ENCODE results near the gene RAB4A. TPM values are rescaled to one million over a fixed set of nuclear protein-coding genes. Genes with fewer than 3 reads are reported as not detected.

The RAB4A gene
- total RNA-seq, 1 experiment from 2014 or later = 35.6 TPM

DNA sequence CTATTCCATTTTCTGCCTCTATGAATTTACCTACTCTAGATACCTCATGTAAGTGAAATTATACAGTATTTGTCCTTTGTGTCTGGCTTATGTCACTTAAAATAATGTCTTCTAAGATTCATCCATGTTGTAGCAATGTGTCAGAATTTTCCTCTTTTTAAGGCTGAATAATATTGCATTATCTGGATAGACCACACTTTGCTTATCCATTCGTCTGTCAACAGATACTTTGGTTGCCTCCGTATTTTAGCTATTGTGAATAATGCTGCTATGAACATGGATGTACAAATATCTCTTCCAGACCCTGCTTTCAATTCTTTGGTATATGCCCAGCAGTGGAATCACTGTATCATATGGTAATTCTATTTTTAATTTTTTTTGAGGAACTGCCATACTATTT lies 82.1 kb downstream of the RAB4A start:
- no peak for DNase-seq (ENCODE audit: low read depth in 1 of 2, low spot score in 2 of 2)
- no peak overlapping the region for H3K27ac ChIP-seq
- H3K4me3 ChIP-seq = no peak overlapping the region
- no peaks in the 10 kb centered on the region for H3K36me3 ChIP-seq
- H3K9me3 ChIP-seq (replicated peaks) = peaks cover 3% of the 10 kb centered on the region
- no peaks in the 10 kb centered on the region for H3K4me1 ChIP-seq (replicated peaks)
- H3K27me3 ChIP-seq (replicated peaks) = peaks cover 16% of the 10 kb centered on the region

DNA sequence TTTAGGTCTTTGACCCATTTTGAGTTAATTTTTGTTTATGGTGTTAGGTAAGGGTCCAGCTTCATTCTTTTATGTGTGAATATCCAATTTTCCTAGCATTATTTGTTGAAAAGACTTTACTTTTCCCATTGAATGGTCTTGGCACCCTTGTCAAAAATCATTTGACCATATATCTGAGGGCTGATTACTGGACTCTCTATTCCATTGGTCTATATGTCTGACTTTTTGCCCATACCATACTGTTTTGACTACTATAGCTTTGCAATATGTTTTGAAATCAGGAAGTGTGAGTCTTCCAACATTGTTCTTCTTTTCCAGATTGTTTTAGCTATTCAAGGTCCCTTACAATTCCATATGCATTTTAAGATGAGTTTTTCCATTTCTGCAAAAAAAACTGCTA lies 83.3 kb downstream of the RAB4A start:
- DNase-seq (ENCODE audit: low read depth in 1 of 2, low spot score in 2 of 2) = no peak
- Histone ChIP-seq H3K27me3 (replicated peaks) (peaks cover 16% of the 10 kb centered on the region), H3K9me3 (replicated peaks) (peaks cover 3% of the 10 kb centered on the region), H3K4me3 (no peak overlapping the region), H3K27ac (no peak overlapping the region), H3K4me1 (replicated peaks) (no peaks in the 10 kb centered on the region), H3K36me3 (no peaks in the 10 kb centered on the region)

Other genes starting within 250 kb of the RAB4A start
- gene CCSAP, start 71.9 kb downstream of the RAB4A start, total RNA-seq (2014; rRNA removed; shearing (Covaris generic)) = 14.4 and 15.1 TPM in 2 replicates
- not detected in 2 replicates for gene ACTA1, start 163.0 kb downstream of the RAB4A start, total RNA-seq (2014; rRNA removed; shearing (Covaris generic))
- gene NUP133, start 237.2 kb downstream of the RAB4A start, total RNA-seq (2014; rRNA removed; shearing (Covaris generic)) = 39.0 and 43.8 TPM in 2 replicates

All from SJSA1 (cell line).